Vagina (tissue), 2 donors: ENCODE results near the gene BCAS3.

ENCODE experiments used
- CTCF ChIP-seq, 3 experiments: fragments of 450-650 bp in 2 of 3; fragments of 200-600 bp in 1 of 3; sonication (generic) in 1 of 3; IDR thresholded peaks; one replicate each; pipeline ENCODE4 v1.5.1; 2017 to 2019; ENCODE audit warnings: antibody characterized with exemption in 3 of 3, mild to moderate bottlenecking in 2 of 3, moderate library complexity in 2 of 3
- POLR2A ChIP-seq, 2 donors: fragments of 450-650 bp; IDR thresholded peaks; one replicate each; pipeline ENCODE4 v1.6.1; 2017; ENCODE audit warnings: antibody characterized with exemption in 2 of 2, mild to moderate bottlenecking in 2 of 2, moderate library complexity in 2 of 2
- POLR2AphosphoS5 ChIP-seq, 2 donors: sonication (generic); formaldehyde crosslinking; IDR thresholded peaks; one replicate each; pipeline ENCODE4 v1.9.0; 2017; ENCODE audit warnings: antibody characterized with exemption in 2 of 2, mild to moderate bottlenecking in 2 of 2, low read depth in 1 of 2; ENCODE audit not compliant: insufficient read depth in 1 of 2

GRCh38 chr17:60959696-60960095 lies 282.0 kb downstream of the BCAS3 start:
- no peak for TF ChIP-seq CTCF (IDR thresholded peaks at IDR 0.05)
- TF ChIP-seq POLR2A (IDR thresholded peaks at IDR 0.05), result no peak
- TF ChIP-seq POLR2AphosphoS5 (IDR thresholded peaks at IDR 0.05; ENCODE audit: insufficient read depth in 1 of 2, low read depth in 1 of 2), result no peak
